SK-N-SH (cell line): ENCODE measurements around the gene ALKBH6. TPM values are rescaled to one million over a fixed set of nuclear protein-coding genes. Genes with fewer than 3 reads are reported as not detected.

Experiments
- CTCF ChIA-PET: fragments of 300-600, 350-600 bp; formaldehyde crosslinking; extraction: SDS; loops from one replicate; lab custom pipeline; 2021; lab: Yijun Ruan, JAX
- POLR2A ChIA-PET: fragments of 350-600 bp; sonication (Branson Sonifier 250); formaldehyde crosslinking; extraction: SDS; loops from one replicate; lab custom pipeline; 2020; ENCODE audit warnings: antibody characterized with exemption, inconsistent platforms; lab: Yijun Ruan, JAX
- DNase-seq: peaks from one replicate; pipeline ENCODE4 v3.0.0; 2012
- H2AFZ ChIP-seq: fragments of 200-600 bp; sonication (generic); 2 replicates; pipeline ENCODE4 v1.8.1; 2016; ENCODE audit warnings: antibody characterized with exemption, mild to moderate bottlenecking, low read depth
- H3F3A ChIP-seq: fragments of 200-600 bp; sonication (generic); replicated peaks from 2 replicates; pipeline ENCODE3; 2016; ENCODE audit warnings: antibody characterized with exemption, mild to moderate bottlenecking; ENCODE audit not compliant: insufficient read depth
- H3K27ac ChIP-seq, 2 experiments: fragments of 200-500 bp in 1 of 2; fragments of 200-600 bp in 1 of 2; sonication (Bioruptor generic) in 1 of 2; sonication (generic), shearing (Covaris generic) in 1 of 2; 2 replicates each; pipeline versions ENCODE4 v1.5.1 to v1.6.1; 2014 to 2016; ENCODE audit warnings: low read depth in 2 of 2, inconsistent platforms in 1 of 2, low read length in 1 of 2, mild to moderate bottlenecking in 1 of 2, mixed read lengths in 1 of 2
- H3K27me3 ChIP-seq: fragments of 200-600 bp; sonication (generic), shearing (Covaris generic); 2 replicates; pipeline ENCODE4 v1.6.1; 2016; ENCODE audit warnings: mixed run types; ENCODE audit not compliant: insufficient read depth
- H3K36me3 ChIP-seq, 2 experiments: fragments of 200-500 bp in 1 of 2; fragments of 200-600 bp in 1 of 2; sonication (Bioruptor generic) in 1 of 2; sonication (generic) in 1 of 2; replicated peaks in 1 of 2; 2 replicates each; pipeline versions ENCODE3 to v1.5.1; 2014 to 2016; ENCODE audit warnings: low read length in 1 of 2, mild to moderate bottlenecking in 1 of 2; ENCODE audit not compliant: insufficient read depth in 2 of 2, control insufficient read depth in 1 of 2
- H3K4me1 ChIP-seq, 2 experiments: fragments of 200-500 bp in 1 of 2; fragments of 200-600 bp in 1 of 2; sonication (Bioruptor generic) in 1 of 2; sonication (generic), shearing (Covaris generic) in 1 of 2; 2 replicates each; pipeline versions ENCODE4 v1.5.1 to v1.6.1; 2014 to 2016; ENCODE audit warnings: low read depth in 1 of 2, low read length in 1 of 2, mixed run types in 1 of 2; ENCODE audit not compliant: insufficient read depth in 2 of 2, control insufficient read depth in 1 of 2
- H3K4me2 ChIP-seq: fragments of 200-600 bp; sonication (generic), shearing (Covaris generic); 2 replicates; pipeline ENCODE4 v1.6.1; 2017; ENCODE audit warnings: mixed run types
- H3K4me3 ChIP-seq, 2 experiments: fragments of 200-500 bp in 1 of 2; fragments of 200-600 bp in 1 of 2; sonication (Bioruptor generic) in 1 of 2; sonication (generic), shearing (Covaris generic) in 1 of 2; 2 replicates each; pipeline versions ENCODE4 v1.5.1 to v1.8.1; 2014 to 2016; ENCODE audit warnings: low read depth in 2 of 2, inconsistent platforms in 1 of 2, low read length in 1 of 2, mild to moderate bottlenecking in 1 of 2, mixed read lengths in 1 of 2, moderate library complexity in 1 of 2
- H3K79me2 ChIP-seq: fragments of 200-600 bp; sonication (generic); 2 replicates; pipeline ENCODE4 v1.8.1; 2017; ENCODE audit warnings: mild to moderate bottlenecking; ENCODE audit not compliant: insufficient read depth
- H3K9ac ChIP-seq: fragments of 200-600 bp; sonication (generic); 2 replicates; pipeline ENCODE4 v1.6.1; 2017; ENCODE audit warnings: mixed run types
- H3K9me2 ChIP-seq: fragments of 200-600 bp; sonication (generic); 2 replicates; pipeline ENCODE4 v1.6.1; 2017; ENCODE audit warnings: mixed run types
- H3K9me3 ChIP-seq: fragments of 200-600 bp; sonication (generic); 2 replicates; pipeline ENCODE4 v1.6.1; 2017; ENCODE audit warnings: mixed run types, mild to moderate bottlenecking, moderate library complexity
- H4K20me1 ChIP-seq: fragments of 200-600 bp; sonication (generic); 2 replicates; pipeline ENCODE4 v1.6.1; 2017; ENCODE audit warnings: mild to moderate bottlenecking, mixed run types; ENCODE audit not compliant: insufficient read depth
- CHD2 ChIP-seq: fragments of 150-350 bp; IDR thresholded peaks from 2 replicates; pipeline ENCODE4 v1.6.1; 2018; ENCODE audit warnings: low read length; ENCODE audit not compliant: partially characterized antibody
- CTCF ChIP-seq: fragments of 200-600 bp; sonication (generic); IDR thresholded peaks from 2 replicates; pipeline ENCODE4 v1.6.1; 2017; ENCODE audit warnings: antibody characterized with exemption, mild to moderate bottlenecking, moderate library complexity
- ELF1 ChIP-seq: IDR thresholded peaks from 2 replicates; pipeline ENCODE4 v1.4.0; 2012
- EP300 ChIP-seq, 2 experiments: IDR thresholded peaks; 2 replicates each; pipeline versions ENCODE4 v1.4.0 to v1.6.1; 2012; ENCODE audit warnings: borderline replicate concordance in 1 of 2, low read depth in 1 of 2, low read length in 1 of 2
- EZH2phosphoT487 ChIP-seq: fragments of 200-600 bp; sonication (generic); IDR thresholded peaks from 2 replicates; pipeline ENCODE4 v1.6.1; 2017; ENCODE audit warnings: low read depth, mixed run types, mild to moderate bottlenecking, antibody characterized with exemption, moderate library complexity, borderline replicate concordance
- FOSL2 ChIP-seq: IDR thresholded peaks from 2 replicates; pipeline ENCODE4 v1.4.0; 2012; ENCODE audit warnings: low read depth, mild to moderate bottlenecking, moderate library complexity, borderline replicate concordance
- MAX ChIP-seq: IDR thresholded peaks from 2 replicates; pipeline ENCODE4 v1.4.0; 2012; ENCODE audit warnings: low read depth
- MEF2A ChIP-seq: IDR thresholded peaks from 2 replicates; pipeline ENCODE4 v1.4.0; 2012; ENCODE audit warnings: low read depth, borderline replicate concordance
- MXI1 ChIP-seq: IDR thresholded peaks from 2 replicates; pipeline ENCODE4 v1.6.1; 2012; ENCODE audit warnings: mild to moderate bottlenecking, low read depth, low read length, improper control_type of control experiment
- NFIC ChIP-seq: IDR thresholded peaks from 2 replicates; pipeline ENCODE4 v1.4.0; 2012; ENCODE audit warnings: borderline replicate concordance
- NRF1 ChIP-seq: IDR thresholded peaks from 2 replicates; pipeline ENCODE4 v1.6.1; 2012; ENCODE audit warnings: low read depth, mild to moderate bottlenecking, low read length
- POLR2AphosphoS5 ChIP-seq: IDR thresholded peaks from 2 replicates; pipeline ENCODE4 v1.6.1; 2012; ENCODE audit warnings: low read depth, low read length
- RFX5 ChIP-seq: IDR thresholded peaks from 2 replicates; pipeline ENCODE4 v1.6.1; 2012; ENCODE audit warnings: mild to moderate bottlenecking, improper control_type of control experiment, low read length
- RXRA ChIP-seq: IDR thresholded peaks from 2 replicates; pipeline ENCODE4 v1.4.0; 2012; ENCODE audit warnings: low read depth, mild to moderate bottlenecking, borderline replicate concordance
- SIN3A ChIP-seq: IDR thresholded peaks from 2 replicates; pipeline ENCODE4 v1.6.1; 2012; ENCODE audit warnings: low read depth, mild to moderate bottlenecking, low read length, moderate library complexity, borderline replicate concordance
- SMC3 ChIP-seq: IDR thresholded peaks from 2 replicates; pipeline ENCODE4 v1.6.1; 2012; ENCODE audit warnings: low read depth, low read length, improper control_type of control experiment
- TAF1 ChIP-seq: IDR thresholded peaks from 2 replicates; pipeline ENCODE4 v1.6.1; 2012; ENCODE audit warnings: low read depth, mild to moderate bottlenecking, low read length, moderate library complexity, borderline replicate concordance
- TEAD4 ChIP-seq: IDR thresholded peaks from 2 replicates; pipeline ENCODE4 v1.4.0; 2012; ENCODE audit warnings: mild to moderate bottlenecking, borderline replicate concordance; ENCODE audit not compliant: insufficient read depth
- USF1 ChIP-seq: IDR thresholded peaks from 2 replicates; pipeline ENCODE4 v1.4.0; 2012; ENCODE audit warnings: low read depth, borderline replicate concordance
- USF2 ChIP-seq: fragments of 150-350 bp; IDR thresholded peaks from 2 replicates; pipeline ENCODE4 v1.6.1; 2017; ENCODE audit warnings: antibody characterized with exemption, low read length, low read depth, borderline replicate concordance
- YY1 ChIP-seq: IDR thresholded peaks from 2 replicates; pipeline ENCODE4 v1.4.0; 2012; ENCODE audit warnings: low read depth, mild to moderate bottlenecking
- WGBS: methylation state at CpG from one replicate; pipeline ENCODE4 v1.1.6; 2017; ENCODE audit warnings: low lambda C conversion rate; 5-methylcytosine and 5-hydroxymethylcytosine counted together
- polyA plus RNA-seq, 3 experiments: library from polyadenylated mRNA; depleted of rRNA; stranded (reverse); fragments of >200 nt; gene quantifications; 2 replicates each; pipeline ENCODE4 v1.2.3, GENCODE V29; 2012

The ALKBH6 gene
- polyA plus RNA-seq, 1 of the 3 experiments (the other 2 are of a cell fraction), result 29.9 TPM

- TF ChIP-seq CHD2 (no peak), POLR2AphosphoS5 (no peak)
- Histone ChIP-seq H3K27me3 (no peaks in the 10 kb centered on the region), H3K36me3 (no peaks in the 10 kb centered on the region), H3K9me3 (no peaks in the 10 kb centered on the region), H3K9ac (no peak overlapping the region), H3K9me2 (no peaks in the 10 kb centered on the region), H3K27ac (no peak overlapping the region), H2AFZ (no peak overlapping the region), H3K79me2 (no peaks in the 10 kb centered on the region), H3K4me3 (no peak overlapping the region), H4K20me1 (no peaks in the 10 kb centered on the region), H3K4me1 (peaks cover 0 to 4% of the 10 kb centered on the region in 2 experiments; a peak in 1 of 4 replicates), H3F3A (no peaks in the 10 kb centered on the region), H3K4me2 (no peak overlapping the region)
- no peak for DNase-seq
- POLR2A ChIA-PET, result no interaction called here
- WGBS, result 94% methylated on average over 6 of the region's 6 CpGs
- CTCF ChIA-PET, result no interaction called here
These were observed 26.5 kb upstream of the ALKBH6 start for GRCh38 chr19:36040495-36040894.

GRCh38 chr19:36032251-36033104, 18.5 kb upstream of the ALKBH6 start, which contains the start of gene CLIP3:
TSS of gene CLIP3 (minus strand) at chr19:36032873. CDS start at chr19:36032357, 516 bp downstream.
- Histone ChIP-seq H3K9me2 (no peaks in the 10 kb centered on the region), H3K27ac (peak within 1 kb of the TSS in 1 of 2 experiments; percentile 72; a peak in 2 of 4 replicates), H2AFZ (peak within 1 kb of the TSS; percentile 96), H3K27me3 (no peaks in the 10 kb centered on the region), H3K36me3 (no peaks in the 10 kb centered on the region), H3F3A (peaks cover 2% of the 10 kb centered on the region), H4K20me1 (no peaks in the 10 kb centered on the region), H3K79me2 (0 out of 2 replicates have a peak, but pooled peaks cover 5% of the 10 kb centered on the region), H3K4me1 (peaks cover 0 to 7% of the 10 kb centered on the region in 2 experiments; a peak in 1 of 4 replicates), H3K4me3 (peak within 1 kb of the TSS; percentile 64 to 86), H3K9me3 (no peaks in the 10 kb centered on the region), H3K4me2 (peak within 1 kb of the TSS; percentile 94), H3K9ac (peak within 1 kb of the TSS; percentile 74)
- POLR2A ChIA-PET, result interaction anchor here (1.0 kb wide), 1 partner anchor 21 kb away, joined by 4 read pairs; no protein-coding TSS in a partner anchor
- WGBS, result 26% methylated on average over 35 of the region's 51 CpGs
- DNase-seq, result peak; percentile 100
- CTCF ChIA-PET, result interaction anchor here (1.7 kb wide), 1 partner anchor 22 kb away, joined by 5 read pairs; the partner anchor contains the start of genes THAP8 and WDR62
- no peak for TF ChIP-seq ELF1
- TF ChIP-seq FOSL2, result no peak
- no peak for TF ChIP-seq RXRA
- peak; percentile 9 for TF ChIP-seq CHD2
- TF ChIP-seq MAX, result no peak
- no peak for TF ChIP-seq SIN3A
- no peak for TF ChIP-seq MXI1
- TF ChIP-seq TAF1, result 0 out of 2 replicates have a peak, but pooled peaks have one; percentile 44
- TF ChIP-seq POLR2AphosphoS5, result peak; percentile 68
- no peak for TF ChIP-seq EP300 (IDR thresholded peaks at IDR 0.05; ENCODE audit: borderline replicate concordance in 1 of 2, low read depth in 1 of 2, low read length in 1 of 2)
- no peak for TF ChIP-seq NFIC
- no peak for TF ChIP-seq CTCF
- no peak for TF ChIP-seq SMC3
- TF ChIP-seq TEAD4, result no peak
- no peak for TF ChIP-seq USF2
- no peak for TF ChIP-seq MEF2A
- no peak for TF ChIP-seq EZH2phosphoT487
- no peak for TF ChIP-seq USF1
- TF ChIP-seq RFX5, result no peak
- TF ChIP-seq YY1, result no peak
- TF ChIP-seq NRF1, result peak; percentile 70
